Measurements from ENCODE around the gene C16orf82.

C16orf82 gene

DNA sequence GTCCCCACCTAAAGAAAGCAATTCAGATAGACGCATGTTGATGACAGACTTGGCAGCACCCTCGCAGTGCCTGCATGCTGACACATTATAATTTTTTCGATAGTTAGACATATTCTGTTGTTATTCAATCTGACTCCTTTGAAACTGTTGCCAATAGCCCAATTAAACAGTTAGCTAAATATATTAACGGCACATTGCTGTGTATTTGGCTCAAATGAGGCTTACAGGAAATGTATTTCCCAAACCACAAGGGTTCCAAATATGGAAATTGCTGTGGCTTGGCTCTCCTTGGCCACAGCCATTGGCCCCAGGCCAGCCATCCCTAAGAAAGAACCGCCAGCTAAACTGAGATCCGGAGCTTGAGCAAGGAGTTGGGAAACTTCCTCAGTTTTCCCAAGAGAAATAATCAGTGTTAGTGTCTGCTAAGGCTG lies 31.1 kb downstream of the C16orf82 start:
- TF ChIP-seq, protein P1, sequence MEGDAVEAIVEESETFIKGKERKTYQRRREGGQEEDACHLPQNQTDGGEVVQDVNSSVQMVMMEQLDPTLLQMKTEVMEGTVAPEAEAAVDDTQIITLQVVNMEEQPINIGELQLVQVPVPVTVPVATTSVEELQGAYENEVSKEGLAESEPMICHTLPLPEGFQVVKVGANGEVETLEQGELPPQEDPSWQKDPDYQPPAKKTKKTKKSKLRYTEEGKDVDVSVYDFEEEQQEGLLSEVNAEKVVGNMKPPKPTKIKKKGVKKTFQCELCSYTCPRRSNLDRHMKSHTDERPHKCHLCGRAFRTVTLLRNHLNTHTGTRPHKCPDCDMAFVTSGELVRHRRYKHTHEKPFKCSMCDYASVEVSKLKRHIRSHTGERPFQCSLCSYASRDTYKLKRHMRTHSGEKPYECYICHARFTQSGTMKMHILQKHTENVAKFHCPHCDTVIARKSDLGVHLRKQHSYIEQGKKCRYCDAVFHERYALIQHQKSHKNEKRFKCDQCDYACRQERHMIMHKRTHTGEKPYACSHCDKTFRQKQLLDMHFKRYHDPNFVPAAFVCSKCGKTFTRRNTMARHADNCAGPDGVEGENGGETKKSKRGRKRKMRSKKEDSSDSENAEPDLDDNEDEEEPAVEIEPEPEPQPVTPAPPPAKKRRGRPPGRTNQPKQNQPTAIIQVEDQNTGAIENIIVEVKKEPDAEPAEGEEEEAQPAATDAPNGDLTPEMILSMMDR (IDR thresholded peaks at IDR 0.05; ENCODE audit: low read depth, low read length), result no peak
- H3K27me3 ChIP-seq, result no peaks in the 10 kb centered on the region
- no peaks in the 10 kb centered on the region for H3K4me1 ChIP-seq
- DNase-seq, result no peak
- peaks cover 3% of the 10 kb centered on the region; the same call in 1 of the 2 replicates for H3K9me3 ChIP-seq
- H3K4me3 ChIP-seq (ENCODE audit: low read depth, low read length), result no peak overlapping the region
- H3K36me3 ChIP-seq, result no peaks in the 10 kb centered on the region

DNA sequence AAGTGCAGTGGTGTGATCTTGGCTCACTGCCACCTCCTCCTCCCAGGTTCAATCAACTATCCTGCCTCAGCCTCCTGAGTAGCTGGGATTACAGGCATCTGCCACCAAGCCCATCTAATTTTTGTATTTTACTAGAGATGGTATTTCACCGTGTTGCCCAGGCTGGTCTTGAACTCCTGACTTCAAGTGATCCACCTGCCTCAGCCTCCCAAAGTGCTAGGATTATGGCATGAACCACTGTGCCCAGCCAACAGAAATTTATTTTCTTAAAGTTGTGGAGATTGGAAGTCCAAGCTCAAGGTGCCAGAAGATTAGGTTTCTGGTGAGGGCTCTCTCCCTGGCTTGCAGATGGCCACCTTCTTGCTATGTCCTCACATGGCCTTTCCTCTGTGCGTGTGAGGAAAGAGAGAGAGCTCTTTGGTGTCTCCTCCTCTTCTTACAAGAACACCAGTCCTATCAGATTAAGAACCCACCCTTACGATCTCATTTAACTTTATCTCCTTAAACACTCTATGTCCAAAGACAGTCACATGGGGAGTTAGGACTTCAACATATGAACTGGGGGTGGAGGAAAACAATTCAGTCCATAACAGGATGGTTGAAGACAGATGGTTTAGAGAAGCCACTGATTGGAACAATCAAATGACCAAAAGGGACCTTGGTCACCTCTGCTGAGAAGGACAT lies 31.8 kb downstream of the C16orf82 start:
- Histone ChIP-seq H3K36me3 (no peaks in the 10 kb centered on the region), H3K9me3 (peaks cover 3% of the 10 kb centered on the region; the same call in 1 of the 2 replicates), H3K4me1 (no peaks in the 10 kb centered on the region), H3K4me3 (ENCODE audit: low read depth, low read length) (no peak overlapping the region), H3K27me3 (no peaks in the 10 kb centered on the region)
- DNase-seq, result no peak
- TF ChIP-seq, protein P1 (IDR thresholded peaks at IDR 0.05; ENCODE audit: low read depth, low read length), result no peak

DNA sequence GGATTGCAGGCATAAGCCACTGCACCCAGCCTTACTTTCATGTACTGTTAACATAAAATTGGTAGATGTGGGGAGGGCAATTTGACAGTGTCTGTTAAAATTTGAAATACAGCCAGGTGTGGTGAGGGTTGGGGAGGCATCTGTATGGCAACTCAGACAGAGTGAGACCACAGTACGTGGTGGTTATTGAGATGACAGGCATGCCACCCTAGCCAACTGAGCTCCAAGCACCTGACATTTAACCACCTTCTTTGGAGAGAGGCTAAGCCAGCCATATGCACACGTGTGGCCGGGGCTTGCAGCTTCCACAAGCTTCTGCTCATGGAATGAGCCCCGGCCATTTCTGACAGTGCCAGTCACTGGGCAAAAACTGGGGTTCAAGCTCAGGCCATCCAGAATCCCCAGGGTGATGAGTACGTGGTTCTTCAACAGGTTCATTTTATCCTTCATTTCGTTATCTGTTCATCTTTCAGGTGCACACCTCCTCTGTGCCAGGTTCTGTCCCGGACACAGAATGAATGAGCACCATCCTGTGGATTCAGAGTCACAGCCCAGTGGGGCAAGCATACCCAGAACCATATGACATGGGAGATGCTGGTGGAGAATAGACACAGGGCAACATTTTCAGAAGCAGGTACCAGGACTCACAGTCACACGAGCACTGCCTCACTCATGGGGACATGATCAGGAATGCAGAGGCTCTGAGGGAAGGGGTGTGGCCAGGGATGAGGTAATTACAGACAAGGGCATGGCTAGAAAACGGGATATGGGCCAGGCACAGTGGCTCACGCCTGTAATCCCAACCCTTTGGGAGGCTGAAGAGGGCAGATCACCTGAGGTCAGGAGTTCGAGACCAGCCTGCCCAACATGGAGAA lies 36.2 kb downstream of the C16orf82 start:
- Histone ChIP-seq H3K27me3 (no peaks in the 10 kb centered on the region), H3K9me3 (peaks cover 3% of the 10 kb centered on the region; the same call in 1 of the 2 replicates), H3K36me3 (no peaks in the 10 kb centered on the region), H3K4me3 (ENCODE audit: low read depth, low read length) (no peak overlapping the region), H3K4me1 (no peaks in the 10 kb centered on the region)
- no peak for DNase-seq
- TF ChIP-seq, protein P1 (IDR thresholded peaks at IDR 0.05; ENCODE audit: low read depth, low read length), result no peak

DNA sequence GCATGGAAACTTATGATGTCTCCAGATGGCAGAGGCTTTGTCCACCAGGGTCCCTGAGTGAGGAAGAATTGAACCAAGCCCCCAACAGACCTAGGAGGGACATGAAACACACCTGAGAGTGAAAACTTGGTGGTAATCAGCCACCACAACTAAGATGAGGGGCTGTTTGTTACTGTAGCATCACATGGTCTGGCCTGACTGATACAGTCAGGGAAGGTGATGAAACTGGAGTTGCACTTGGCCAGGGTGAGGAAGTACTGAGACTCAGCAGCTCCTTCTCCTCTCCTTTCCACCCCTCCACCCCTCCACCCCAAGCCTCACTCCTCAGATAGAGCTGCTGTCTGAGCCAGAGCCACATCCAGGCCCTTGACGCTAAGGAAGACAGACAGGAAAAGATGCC lies 37.2 kb downstream of the C16orf82 start:
- TF ChIP-seq, protein P1 (IDR thresholded peaks at IDR 0.05; ENCODE audit: low read depth, low read length), result no peak
- Histone ChIP-seq H3K4me3 (ENCODE audit: low read depth, low read length) (no peak overlapping the region), H3K27me3 (no peaks in the 10 kb centered on the region), H3K36me3 (no peaks in the 10 kb centered on the region), H3K9me3 (peaks cover 3% of the 10 kb centered on the region; the same call in 1 of the 2 replicates), H3K4me1 (no peaks in the 10 kb centered on the region)
- no peak for DNase-seq

DNA sequence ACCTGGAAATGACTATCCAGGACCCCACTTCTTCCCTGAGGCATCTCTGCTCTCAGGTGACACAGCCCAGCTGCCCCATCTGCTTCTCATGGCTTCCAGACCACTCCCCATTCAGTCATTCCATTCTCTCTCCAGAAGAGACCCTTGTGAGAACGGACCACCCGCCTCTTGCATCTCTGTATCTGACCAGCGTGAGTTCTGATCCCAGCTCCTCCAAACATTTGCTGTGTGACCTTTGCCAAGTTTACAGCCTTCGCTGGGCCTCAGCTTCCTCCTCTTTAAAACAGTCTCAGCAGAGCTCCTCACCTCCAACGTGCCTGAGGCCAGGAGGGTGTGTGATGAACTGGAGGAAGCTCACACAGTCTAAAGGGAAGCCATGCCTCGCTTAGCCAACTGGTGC lies 39.6 kb downstream of the C16orf82 start:
- TF ChIP-seq, protein P1 (IDR thresholded peaks at IDR 0.05; ENCODE audit: low read depth, low read length), result no peak

More for the DNA sequence above, 39.6 kb downstream of the C16orf82 start:
- no peaks in the 10 kb centered on the region for H3K27me3 ChIP-seq
- H3K9me3 ChIP-seq, result no peaks in the 10 kb centered on the region
- H3K36me3 ChIP-seq, result no peaks in the 10 kb centered on the region
- no peaks in the 10 kb centered on the region for H3K4me1 ChIP-seq
- no peak overlapping the region for H3K4me3 ChIP-seq (ENCODE audit: low read depth, low read length)
- DNase-seq, result no peak

Data from BE2C (cell line).